HG02678 (cell line): ENCODE data around the gene KIRREL2.
"Not testable (repeated sequence)": the region's sequence is repeated elsewhere in the genome, so short reads cannot be mapped to it uniquely, and the experiment has no call there.

Source experiments
- ATAC-seq: cut with Tn5 transposase; IDR thresholded peaks from one replicate; pipeline ENCODE4 v1.9.1; 2021; ENCODE audit warnings: mild to moderate bottlenecking, moderate library complexity; ENCODE audit not compliant: unreplicated experiment

KIRREL2 gene

GRCh38 chr19:35895911-35896642 lies 39.4 kb downstream of the KIRREL2 start:
- no peak for ATAC-seq

DNA sequence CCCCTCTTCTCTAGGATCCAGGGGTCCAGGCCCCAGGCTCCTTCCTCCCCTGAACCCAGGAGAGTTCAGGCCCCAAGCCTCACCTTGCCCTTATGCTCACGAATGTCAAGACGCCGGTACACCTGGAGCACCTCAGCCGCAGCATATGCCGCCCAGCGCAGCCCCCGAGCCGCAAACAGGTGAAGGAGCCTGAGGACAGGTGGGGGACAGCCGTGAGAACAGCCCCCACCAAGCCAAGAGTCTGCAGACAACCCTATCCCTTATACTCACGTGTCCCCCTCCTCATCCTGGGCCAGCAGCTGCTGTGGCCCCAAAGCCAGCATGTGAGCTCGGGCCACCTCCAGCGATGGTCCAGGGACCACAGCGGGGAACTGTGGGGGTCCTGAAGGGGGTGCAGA lies 39.9 kb downstream of the KIRREL2 start:
- no peak for ATAC-seq

DNA sequence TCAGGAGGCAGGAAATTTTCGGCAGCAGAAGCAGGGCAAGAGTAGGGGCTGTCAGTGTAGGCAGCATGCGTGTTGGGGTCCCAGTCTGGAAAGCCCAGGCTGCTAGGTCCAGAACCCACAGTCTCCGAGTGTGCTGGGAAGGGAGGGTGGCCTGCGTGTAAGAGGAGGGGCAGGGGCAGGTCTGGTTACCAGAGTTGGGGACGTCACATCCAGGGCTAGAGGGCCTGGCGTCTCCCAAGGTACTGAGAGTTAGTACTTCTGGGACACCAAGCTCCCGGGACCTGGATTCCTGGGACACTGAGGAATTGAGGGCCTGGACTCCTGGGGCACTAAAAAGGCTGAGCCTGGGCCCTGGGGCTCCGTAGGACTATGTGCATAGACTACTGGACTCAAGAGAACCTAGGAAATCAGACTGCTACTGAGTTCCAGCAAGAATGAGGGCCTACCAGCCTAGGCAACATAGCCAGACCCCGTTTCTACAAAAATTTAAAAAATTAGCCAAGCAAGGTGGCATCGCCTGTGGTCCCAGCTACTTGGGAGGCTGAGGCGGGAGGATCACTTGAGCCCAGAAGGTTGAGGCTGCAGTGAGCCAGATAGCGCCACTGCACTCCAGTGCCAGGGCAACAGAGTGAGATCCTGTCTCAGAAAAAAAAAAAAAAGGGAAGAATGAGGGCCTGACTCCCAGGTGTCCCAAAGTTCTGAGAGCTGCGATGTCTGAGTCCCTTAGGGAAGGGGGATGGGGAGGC lies 41.2 kb downstream of the KIRREL2 start:
- no peak for ATAC-seq

DNA sequence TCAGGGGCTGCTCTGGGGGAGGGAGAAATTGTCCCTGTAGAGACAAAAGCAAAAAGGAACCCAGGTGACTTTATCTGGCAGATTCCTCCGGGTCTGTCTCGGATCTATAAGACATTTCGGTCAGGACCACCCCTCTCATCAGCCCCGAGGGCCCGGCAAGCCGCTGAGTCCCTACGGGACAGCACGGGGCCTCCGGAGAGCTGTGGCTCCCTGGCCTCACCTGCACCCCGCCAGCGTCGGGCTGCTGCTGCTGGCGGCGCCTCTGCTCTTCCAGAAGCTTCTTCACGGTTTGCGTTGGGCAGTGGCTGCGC lies 41.7 kb downstream of the KIRREL2 start:
- ATAC-seq: no peak

- ATAC-seq: peak; percentile 50
Observed at GRCh38 chr19:35899547-35900214, 43.0 kb downstream of the KIRREL2 start.

GRCh38 chr19:35901055-35901644 lies 44.4 kb downstream of the KIRREL2 start:
- no peak for ATAC-seq

DNA sequence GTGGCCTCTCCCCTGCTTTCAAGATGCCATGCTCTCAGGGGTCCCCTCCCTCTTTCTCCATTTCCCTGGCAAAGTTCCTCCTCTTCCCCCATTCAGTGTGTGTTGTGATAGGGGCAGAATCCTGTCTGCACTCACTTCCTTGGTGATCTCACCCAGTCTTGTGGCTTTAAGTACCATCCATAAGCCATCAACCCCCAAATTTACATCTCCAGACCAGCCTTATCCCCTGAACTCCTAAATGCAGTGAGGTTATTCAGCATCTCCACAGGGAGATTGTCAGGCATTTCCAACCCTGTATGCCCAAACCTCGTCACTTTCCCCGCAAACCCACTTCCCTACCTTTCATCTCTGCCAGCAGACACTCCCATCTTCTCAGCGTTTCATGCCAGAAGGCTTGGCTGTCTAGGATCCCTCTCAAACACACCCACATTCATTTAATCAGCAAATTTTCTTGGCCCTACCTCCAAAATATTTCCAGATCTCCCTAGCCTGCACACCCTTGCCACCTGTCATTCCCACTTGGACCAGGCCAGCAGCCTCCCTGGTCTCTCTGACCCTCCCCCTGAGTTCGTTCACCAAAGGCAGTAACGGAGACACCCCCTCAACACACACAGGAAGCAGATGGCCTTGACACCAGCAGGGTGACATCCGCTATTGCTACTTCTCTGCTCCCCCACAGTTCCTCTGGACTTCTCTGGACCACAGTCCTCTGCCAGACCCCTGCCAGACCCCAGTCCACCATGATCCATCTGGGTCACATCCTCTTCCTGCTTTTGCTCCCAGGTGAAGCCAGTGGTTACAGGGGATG lies 45.3 kb downstream of the KIRREL2 start, which contains the start of gene HCST:
HCST (plus strand) TSS at position 676 of the 808 bp plus-strand sequence; CDS start at position 741, 65 bp downstream.
- no peak for ATAC-seq

GRCh38 chr19:35902870-35903475 lies 46.3 kb downstream of the KIRREL2 start:
- no peak for ATAC-seq

DNA sequence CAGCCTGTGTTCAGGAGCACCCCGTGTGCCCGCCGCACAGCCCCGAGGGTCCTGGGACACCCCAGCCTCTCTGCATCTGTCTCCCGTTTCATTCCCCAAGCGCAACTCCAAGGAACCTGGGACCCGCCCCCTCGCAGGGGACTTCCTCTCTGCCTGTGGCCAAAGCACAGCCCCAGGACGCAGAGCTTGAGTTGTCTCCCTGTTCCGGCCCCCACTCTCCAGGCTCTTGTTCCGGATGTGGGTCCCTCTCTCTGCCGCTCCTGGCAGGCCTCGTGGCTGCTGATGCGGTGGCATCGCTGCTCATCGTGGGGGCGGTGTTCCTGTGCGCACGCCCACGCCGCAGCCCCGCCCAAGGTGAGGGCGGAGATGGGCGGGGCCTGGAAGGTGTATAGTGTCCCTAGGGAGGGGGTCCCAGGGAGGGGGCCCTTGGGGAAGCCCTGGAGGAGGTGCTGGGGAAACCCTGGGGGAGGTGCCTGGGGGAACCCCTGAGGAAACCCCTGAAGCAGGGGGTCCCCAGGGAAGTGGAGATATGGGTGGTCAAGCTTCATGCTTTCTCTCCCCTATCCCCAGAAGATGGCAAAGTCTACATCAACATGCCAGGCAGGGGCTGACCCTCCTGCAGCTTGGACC lies 47.0 kb downstream of the KIRREL2 start:
- peak; percentile 38 for ATAC-seq

DNA sequence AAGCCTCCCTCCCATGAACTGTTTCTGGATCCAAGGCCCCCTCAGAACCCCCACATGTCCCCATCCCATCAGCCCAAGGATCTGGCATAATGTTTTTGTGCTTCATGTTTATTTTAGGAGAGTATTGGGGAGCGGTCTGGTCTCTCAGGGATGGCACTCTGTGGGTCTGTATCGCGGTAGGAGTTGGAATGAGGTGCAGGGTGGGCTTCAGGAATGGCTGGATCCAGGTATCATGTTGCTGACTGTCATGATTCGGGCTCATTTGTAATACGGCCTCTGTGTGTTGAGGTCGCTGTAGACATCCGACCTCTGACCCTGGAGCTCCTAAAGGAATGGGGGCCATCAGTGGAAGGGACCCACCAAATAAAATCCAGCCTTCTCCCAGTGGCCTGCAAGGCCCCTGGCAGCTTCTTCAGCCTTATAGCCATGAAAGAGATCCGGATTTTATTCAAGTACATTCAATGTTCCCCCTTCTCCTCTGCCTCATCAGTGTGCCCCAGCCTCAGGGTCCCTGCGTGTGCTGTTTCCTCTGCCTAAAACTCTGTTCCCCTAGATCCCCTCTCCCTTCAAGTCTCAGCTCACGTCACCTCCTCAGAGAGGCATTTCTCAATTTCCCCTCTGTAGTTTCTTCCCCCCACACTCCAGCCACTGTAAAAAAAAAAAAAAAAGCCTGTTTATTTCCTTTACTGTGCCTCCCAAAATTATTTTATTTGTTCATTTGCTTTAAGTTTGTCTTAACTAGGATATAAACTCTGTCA lies 47.8 kb downstream of the KIRREL2 start:
- no peak for ATAC-seq

DNA sequence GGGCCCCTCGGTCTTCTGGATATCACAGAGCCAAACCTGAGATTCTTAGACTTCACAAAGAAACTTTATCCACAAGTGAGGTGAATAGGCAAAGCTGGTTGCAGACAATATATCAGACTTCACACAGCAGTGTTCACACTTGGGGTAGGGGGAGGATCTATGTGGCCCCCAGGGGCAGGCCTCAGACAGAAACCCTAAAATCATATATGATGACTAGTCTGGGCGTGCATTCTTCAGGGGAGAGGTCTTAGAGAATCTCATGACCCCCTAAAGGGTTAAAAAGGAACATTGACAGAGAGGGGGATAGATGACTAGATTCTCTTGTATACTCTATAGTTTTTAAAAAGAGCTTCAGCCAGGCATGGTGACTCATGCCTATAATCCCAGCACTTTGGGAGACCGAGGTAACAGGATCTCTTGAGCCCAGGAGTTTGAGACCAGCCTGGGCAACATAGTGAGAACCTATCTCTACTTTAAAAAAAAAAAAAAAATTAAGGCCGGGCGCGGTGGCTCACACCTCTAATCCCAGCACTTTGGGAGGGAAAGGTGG lies 48.5 kb downstream of the KIRREL2 start:
- ATAC-seq: no peak

DNA sequence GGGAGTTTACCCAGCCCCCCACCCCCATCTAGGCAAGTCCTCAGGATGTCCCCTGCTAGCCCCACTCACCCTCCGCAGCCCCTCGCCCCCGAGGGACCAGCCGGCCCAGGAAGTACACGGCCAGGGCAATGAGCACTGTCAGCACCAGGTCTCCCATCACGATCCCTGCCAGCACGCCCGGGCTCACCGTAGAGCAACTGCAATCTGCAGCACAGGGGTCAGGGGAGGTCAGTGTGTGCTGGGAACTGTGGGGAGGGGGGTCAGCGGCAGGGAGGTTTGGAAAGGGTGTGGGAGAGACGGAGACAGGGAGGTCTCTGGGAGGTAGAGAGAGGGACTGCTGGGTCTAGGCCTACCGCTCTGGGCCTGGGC lies 50.6 kb downstream of the KIRREL2 start:
- no peak for ATAC-seq

GRCh38 chr19:35908010-35908441 lies 51.3 kb downstream of the KIRREL2 start, which contains the start of gene TYROBP:
TYROBP (minus strand) TSS chr19:35908295; CDS start chr19:35908228, 67 bp downstream.
- no peak for ATAC-seq

GRCh38 chr19:35908973-35909683 lies 52.4 kb downstream of the KIRREL2 start:
- ATAC-seq: no peak

GRCh38 chr19:35909684-35910035 lies 52.9 kb downstream of the KIRREL2 start:
- no peak for ATAC-seq

DNA sequence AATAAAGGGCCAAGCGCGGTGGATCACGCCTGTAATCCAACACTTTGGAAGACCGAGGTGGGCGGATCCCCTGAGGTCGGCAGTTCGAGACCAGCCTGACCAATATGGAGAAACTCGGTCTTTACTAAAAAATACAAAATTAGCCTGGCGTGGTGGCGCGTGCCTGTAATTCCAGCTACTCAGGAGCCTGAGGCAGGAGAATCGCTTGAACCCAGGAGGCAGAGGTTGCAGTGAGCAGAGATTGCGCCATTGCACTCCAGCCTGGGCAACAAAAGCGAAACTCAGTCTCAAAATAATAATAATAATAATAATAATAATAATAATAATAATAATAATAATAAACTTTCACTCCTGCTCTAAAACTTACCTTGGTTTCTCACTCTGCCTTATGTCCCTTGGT lies 53.6 kb downstream of the KIRREL2 start:
- ATAC-seq: not testable (repeated sequence)

GRCh38 chr19:35911173-35911572 lies 54.5 kb downstream of the KIRREL2 start:
- no peak for ATAC-seq

DNA sequence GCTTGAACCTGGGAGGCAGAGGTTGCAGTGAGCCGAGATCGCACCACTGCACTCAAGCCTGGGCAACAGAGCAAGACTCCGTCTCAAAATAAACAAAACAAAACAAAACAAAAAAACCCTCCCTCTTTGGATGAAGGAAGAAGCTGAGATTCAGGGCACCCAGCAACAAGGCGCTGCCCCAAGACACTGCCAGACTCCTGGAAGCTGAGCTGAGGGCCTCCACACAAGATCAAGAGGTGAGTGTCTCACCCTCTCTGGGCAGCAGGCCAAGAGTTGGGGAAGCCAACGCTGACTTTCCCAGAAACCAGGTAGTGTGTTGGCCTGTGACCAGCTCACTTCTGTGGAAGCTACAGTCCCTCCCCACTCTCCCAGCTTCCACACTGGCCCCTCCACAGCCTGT lies 55.1 kb downstream of the KIRREL2 start:
- no peak for ATAC-seq
